IMR-90 (cell line): ENCODE data around the gene CYP4F3.

Experiments used
- BHLHE40 ChIP-seq: fragments of 150-350 bp; IDR thresholded peaks from 2 replicates; pipeline ENCODE4 v1.6.1; 2016; ENCODE audit warnings: mild to moderate bottlenecking, low read depth, low read length
- CEBPB ChIP-seq: IDR thresholded peaks from 2 replicates; pipeline ENCODE4 v1.6.1; 2012; ENCODE audit warnings: low read depth, low read length, improper control_type of control experiment
- CHD1 ChIP-seq: IDR thresholded peaks from 2 replicates; pipeline ENCODE4 v1.6.1; 2012; ENCODE audit warnings: low read depth, low read length, improper control_type of control experiment
- MAFK ChIP-seq: IDR thresholded peaks from 2 replicates; pipeline ENCODE4 v1.6.1; 2012; ENCODE audit warnings: low read depth, low read length, improper control_type of control experiment
- POLR2A ChIP-seq: IDR thresholded peaks from 2 replicates; pipeline ENCODE4 v1.6.1; 2012; ENCODE audit warnings: mild to moderate bottlenecking, low read depth, low read length
- RAD21 ChIP-seq: IDR thresholded peaks from 2 replicates; pipeline ENCODE4 v1.6.1; 2012; ENCODE audit warnings: low read length, improper control_type of control experiment
- RFX5 ChIP-seq: IDR thresholded peaks from 2 replicates; pipeline ENCODE4 v1.8.0; 2012; ENCODE audit warnings: low read depth, mild to moderate bottlenecking, low read length, moderate library complexity
- SMC3 ChIP-seq: fragments of 150-350 bp; IDR thresholded peaks from 2 replicates; pipeline ENCODE4 v1.6.1; 2016; ENCODE audit warnings: low read depth, mild to moderate bottlenecking, antibody characterized with exemption, low read length, moderate library complexity
- TF ChIP-seq, protein P1 (sequence below): conservative IDR thresholded peaks from 2 replicates; pipeline ENCODE4 v1.5.1; 2012; ENCODE audit warnings: mild to moderate bottlenecking, low read depth, low read length, improper control_type of control experiment
- TF ChIP-seq, protein P2 (sequence below): fragments of 150-350 bp; IDR thresholded peaks from 2 replicates; pipeline ENCODE4 v1.6.1; 2016; ENCODE audit warnings: low read depth, mild to moderate bottlenecking, low read length, moderate library complexity, borderline replicate concordance

DNA sequence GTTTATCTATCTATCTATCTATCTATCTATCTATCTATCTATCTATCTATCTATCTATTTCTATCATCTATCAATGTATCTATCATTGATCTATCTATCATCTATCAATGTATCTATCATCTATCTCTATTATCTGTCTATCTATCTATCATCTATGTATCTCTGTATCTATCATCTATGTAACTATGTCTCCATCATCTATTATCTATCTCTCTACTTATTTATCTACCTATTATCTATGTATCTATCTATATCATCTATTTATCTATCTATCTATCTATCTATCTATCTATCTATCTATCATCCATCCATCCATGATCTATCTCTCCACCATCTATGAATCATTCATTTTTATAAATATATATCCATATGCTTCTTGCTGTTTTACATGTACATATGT is 15.8 kb downstream of the CYP4F3 start:
- TF ChIP-seq RAD21 (no peak), BHLHE40 (no peak), SMC3 (no peak), POLR2A (no peak), RFX5 (no peak), MAFK (no peak), CEBPB (no peak), CHD1 (no peak)
- TF ChIP-seq, protein P1, sequence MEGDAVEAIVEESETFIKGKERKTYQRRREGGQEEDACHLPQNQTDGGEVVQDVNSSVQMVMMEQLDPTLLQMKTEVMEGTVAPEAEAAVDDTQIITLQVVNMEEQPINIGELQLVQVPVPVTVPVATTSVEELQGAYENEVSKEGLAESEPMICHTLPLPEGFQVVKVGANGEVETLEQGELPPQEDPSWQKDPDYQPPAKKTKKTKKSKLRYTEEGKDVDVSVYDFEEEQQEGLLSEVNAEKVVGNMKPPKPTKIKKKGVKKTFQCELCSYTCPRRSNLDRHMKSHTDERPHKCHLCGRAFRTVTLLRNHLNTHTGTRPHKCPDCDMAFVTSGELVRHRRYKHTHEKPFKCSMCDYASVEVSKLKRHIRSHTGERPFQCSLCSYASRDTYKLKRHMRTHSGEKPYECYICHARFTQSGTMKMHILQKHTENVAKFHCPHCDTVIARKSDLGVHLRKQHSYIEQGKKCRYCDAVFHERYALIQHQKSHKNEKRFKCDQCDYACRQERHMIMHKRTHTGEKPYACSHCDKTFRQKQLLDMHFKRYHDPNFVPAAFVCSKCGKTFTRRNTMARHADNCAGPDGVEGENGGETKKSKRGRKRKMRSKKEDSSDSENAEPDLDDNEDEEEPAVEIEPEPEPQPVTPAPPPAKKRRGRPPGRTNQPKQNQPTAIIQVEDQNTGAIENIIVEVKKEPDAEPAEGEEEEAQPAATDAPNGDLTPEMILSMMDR: no peak
- TF ChIP-seq, protein P2, sequence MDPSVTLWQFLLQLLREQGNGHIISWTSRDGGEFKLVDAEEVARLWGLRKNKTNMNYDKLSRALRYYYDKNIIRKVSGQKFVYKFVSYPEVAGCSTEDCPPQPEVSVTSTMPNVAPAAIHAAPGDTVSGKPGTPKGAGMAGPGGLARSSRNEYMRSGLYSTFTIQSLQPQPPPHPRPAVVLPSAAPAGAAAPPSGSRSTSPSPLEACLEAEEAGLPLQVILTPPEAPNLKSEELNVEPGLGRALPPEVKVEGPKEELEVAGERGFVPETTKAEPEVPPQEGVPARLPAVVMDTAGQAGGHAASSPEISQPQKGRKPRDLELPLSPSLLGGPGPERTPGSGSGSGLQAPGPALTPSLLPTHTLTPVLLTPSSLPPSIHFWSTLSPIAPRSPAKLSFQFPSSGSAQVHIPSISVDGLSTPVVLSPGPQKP: no peak
